ENCODE results near the gene MAP3K20. TPM values are rescaled to one million over a fixed set of nuclear protein-coding genes. Genes with fewer than 3 reads are reported as not detected.

The MAP3K20 gene
- total RNA-seq, 4 donors from 2014 or later, result 24.7 to 40.2 (median 33.8) TPM

DNA sequence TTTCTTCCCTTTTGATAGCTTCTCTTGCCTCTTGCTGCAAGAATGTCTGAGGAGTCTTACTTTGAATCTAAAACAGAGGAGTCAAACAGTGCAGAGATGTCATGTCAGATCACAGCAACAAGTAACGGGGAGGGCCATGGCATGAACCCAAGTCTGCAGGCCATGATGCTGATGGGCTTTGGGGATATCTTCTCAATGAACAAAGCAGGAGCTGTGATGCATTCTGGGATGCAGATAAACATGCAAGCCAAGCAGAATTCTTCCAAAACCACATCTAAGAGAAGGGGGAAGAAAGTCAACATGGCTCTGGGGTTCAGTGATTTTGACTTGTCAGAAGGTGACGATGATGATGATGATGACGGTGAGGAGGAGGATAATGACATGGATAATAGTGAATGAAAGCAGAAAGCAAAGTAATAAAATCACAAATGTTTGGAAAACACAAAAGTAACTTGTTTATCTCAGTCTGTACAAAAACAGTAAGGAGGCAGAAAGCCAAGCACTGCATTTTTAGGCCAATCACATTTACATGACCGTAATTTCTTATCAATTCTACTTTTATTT lies 145.6 kb downstream of the MAP3K20 start:
- Histone ChIP-seq H3K36me3 (no peaks in the 10 kb centered on the region), H3K4me1 (peaks cover 6 to 29% (median 13%) of the 10 kb centered on the region in 4 donors), H3K9me3 (no peaks in the 10 kb centered on the region), H3K27me3 (no peaks in the 10 kb centered on the region), H3K4me3 (no peak overlapping the region), H3K27ac (no peak overlapping the region)
- in situ Hi-C loops (cut with MboI; ENCODE audit: low pct_ligation_motif_present in 1 of 4, low pct_unique_long_range_greater_than_20kb in 1 of 4, low sequenced_read_pairs in 3 of 4) (loop anchor here in 1 of 4 donors (25.0 kb wide), 1 partner anchor 409 kb away; no protein-coding TSS in a partner anchor), intact Hi-C loops (cut with DNase I; ENCODE audit: low total_unique reads) (no loop called here)
- WGBS, 2 donors (ENCODE audit: low coverage in 1 of 2), result 91 to 98% methylated on average over 4 of the region's 4 CpGs
- no peak for DNase-seq
- TF ChIP-seq EP300 (IDR thresholded peaks at IDR 0.05; ENCODE audit: low read depth) (no peak), POLR2A (IDR thresholded peaks at IDR 0.05) (no peak), POLR2AphosphoS5 (IDR thresholded peaks at IDR 0.05) (no peak), CTCF (IDR thresholded peaks at IDR 0.05) (no peak)

- no peaks in the 10 kb centered on the region for H3K9me3 ChIP-seq
- intact Hi-C loops (cut with DNase I; ENCODE audit: low total_unique reads), result no loop called here
- DNase-seq, result no peak
- H3K4me1 ChIP-seq, result peaks cover 6 to 36% (median 13%) of the 10 kb centered on the region in 4 donors
- H3K27ac ChIP-seq, result no peak overlapping the region
- no peak overlapping the region for H3K4me3 ChIP-seq
- no peaks in the 10 kb centered on the region for H3K36me3 ChIP-seq
- no peaks in the 10 kb centered on the region for H3K27me3 ChIP-seq
- in situ Hi-C loops (cut with MboI; ENCODE audit: low pct_ligation_motif_present in 1 of 4, low pct_unique_long_range_greater_than_20kb in 1 of 4, low sequenced_read_pairs in 3 of 4), result loop anchor here in 1 of 4 donors (25.0 kb wide), 1 partner anchor 410 kb away; no protein-coding TSS in a partner anchor
- TF ChIP-seq POLR2A (IDR thresholded peaks at IDR 0.05), result no peak
- no peak for TF ChIP-seq CTCF (IDR thresholded peaks at IDR 0.05)
- no peak for TF ChIP-seq POLR2AphosphoS5 (IDR thresholded peaks at IDR 0.05)
- no peak for TF ChIP-seq EP300 (IDR thresholded peaks at IDR 0.05; ENCODE audit: low read depth)
- WGBS, 2 donors (ENCODE audit: low coverage in 1 of 2), result 53 to 56% methylated on average over 2 of the region's 2 CpGs
Measured at GRCh38 chr2:173221937-173222594, 146.4 kb downstream of the MAP3K20 start.

DNA sequence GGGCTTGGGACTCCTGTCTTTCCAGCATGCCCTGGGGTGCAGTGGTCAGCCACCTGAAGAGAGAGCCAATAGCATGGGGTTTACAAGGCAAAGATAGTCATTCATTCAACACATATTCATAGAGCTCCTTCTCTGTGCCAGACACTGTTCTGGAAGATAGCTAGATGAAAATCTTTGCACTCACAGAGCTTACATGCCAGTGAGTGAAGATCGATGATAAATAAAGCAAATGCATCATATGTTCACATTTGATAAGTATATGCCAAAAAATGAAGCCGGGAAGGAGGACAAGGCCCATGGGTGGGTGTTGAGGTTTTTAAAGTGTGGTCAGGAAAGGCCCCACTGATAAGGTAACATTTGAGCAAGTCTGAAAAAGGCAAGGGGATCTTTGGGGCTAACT lies 148.2 kb downstream of the MAP3K20 start:
- no peak for DNase-seq
- TF ChIP-seq EP300 (IDR thresholded peaks at IDR 0.05; ENCODE audit: low read depth) (no peak), POLR2AphosphoS5 (IDR thresholded peaks at IDR 0.05) (no peak), POLR2A (IDR thresholded peaks at IDR 0.05) (no peak), CTCF (IDR thresholded peaks at IDR 0.05) (no peak)
- in situ Hi-C loops (cut with MboI; ENCODE audit: low pct_ligation_motif_present in 1 of 4, low pct_unique_long_range_greater_than_20kb in 1 of 4, low sequenced_read_pairs in 3 of 4) (loop anchor here in 1 of 4 donors (25.0 kb wide), 1 partner anchor 412 kb away; no protein-coding TSS in a partner anchor), intact Hi-C loops (cut with DNase I; ENCODE audit: low total_unique reads) (no loop called here)
- no peak overlapping the region for H3K4me3 ChIP-seq
- H3K27me3 ChIP-seq, result no peaks in the 10 kb centered on the region
- H3K36me3 ChIP-seq, result no peaks in the 10 kb centered on the region
- no peak overlapping the region for H3K27ac ChIP-seq
- H3K4me1 ChIP-seq, result peaks cover 0 to 22% (median 4%) of the 10 kb centered on the region in 4 donors
- 90 to 93% methylated on average over 2 of the region's 2 CpGs for WGBS, 2 donors (ENCODE audit: low coverage in 1 of 2)
- no peaks in the 10 kb centered on the region for H3K9me3 ChIP-seq

GRCh38 chr2:173226899-173227698 lies 151.5 kb downstream of the MAP3K20 start:
- no peaks in the 10 kb centered on the region for H3K27me3 ChIP-seq
- peaks cover 0 to 25% (median 0%) of the 10 kb centered on the region in 4 donors for H3K4me1 ChIP-seq
- no peaks in the 10 kb centered on the region for H3K36me3 ChIP-seq
- TF ChIP-seq CTCF (IDR thresholded peaks at IDR 0.05), result no peak
- no peak for TF ChIP-seq EP300 (IDR thresholded peaks at IDR 0.05; ENCODE audit: low read depth)
- TF ChIP-seq POLR2AphosphoS5 (IDR thresholded peaks at IDR 0.05), result no peak
- TF ChIP-seq POLR2A (IDR thresholded peaks at IDR 0.05), result no peak
- intact Hi-C loops (cut with DNase I; ENCODE audit: low total_unique reads) (no loop called here), in situ Hi-C loops (cut with MboI; ENCODE audit: low pct_ligation_motif_present in 1 of 4, low pct_unique_long_range_greater_than_20kb in 1 of 4, low sequenced_read_pairs in 3 of 4) (no loop called here)
- no peak for DNase-seq
- WGBS, 2 donors (ENCODE audit: low coverage in 1 of 2), result 50 to 52% methylated on average over 5 to 7 of the region's 7 CpGs
- H3K4me3 ChIP-seq, result no peak overlapping the region
- H3K27ac ChIP-seq, result peak overlapping the region in 2 of 4 donors; percentile 39 to 57
- no peaks in the 10 kb centered on the region for H3K9me3 ChIP-seq

All from transverse colon (tissue), 4 donors.